ENCODE results near the gene GPC6.
A peak's percentile ranks its signal among the peaks of the same experiment; 100 is the strongest.

Gene GPC6

GRCh38 chr13:94242554-94242953 lies 1015.9 kb downstream of the GPC6 start (continued):
- TF ChIP-seq ZNF514 (tag by site-specific recombination; IDR thresholded peaks at IDR 0.05) (no peak), ZNF248 (tag by site-specific recombination; IDR thresholded peaks at IDR 0.05) (no peak), ZNF302 (tag by site-specific recombination; IDR thresholded peaks at IDR 0.05; ENCODE audit: low read depth) (no peak), ZSCAN23 (tag by site-specific recombination; IDR thresholded peaks at IDR 0.05) (no peak)

- TF ChIP-seq ZNF548 (tag by site-specific recombination; IDR thresholded peaks at IDR 0.05) (no peak), ZNF692 (tag by site-specific recombination; IDR thresholded peaks at IDR 0.05) (no peak), ZNF2 (tag by site-specific recombination; IDR thresholded peaks at IDR 0.05) (no peak), ZNF391 (tag by site-specific recombination; IDR thresholded peaks at IDR 0.05; ENCODE audit: borderline replicate concordance, low read depth) (no peak), ZNF138 (tag by site-specific recombination; IDR thresholded peaks at IDR 0.05; ENCODE audit: borderline replicate concordance) (no peak), SP3 (tag by site-specific recombination; IDR thresholded peaks at IDR 0.05) (no peak), KLF17 (tag by site-specific recombination; IDR thresholded peaks at IDR 0.05) (no peak), ZNF114 (tag by site-specific recombination; IDR thresholded peaks at IDR 0.05) (no peak)
- H3K4me1 ChIP-seq (ENCODE audit: control insufficient read depth, insufficient read depth, low read length) = no peaks in the 10 kb centered on the region
- no peaks in the 10 kb centered on the region for H3K36me3 ChIP-seq (ENCODE audit: control insufficient read depth in 2 of 2, insufficient read depth in 1 of 2, low read length in 2 of 2)
- ChIA-PET POLR2A (no interaction called here), CTCF (interaction anchor here (0.6 kb wide), 1 partner anchor 10 kb away, joined by 3 read pairs; no protein-coding TSS in a partner anchor)
- H3K9me3 ChIP-seq (ENCODE audit: control insufficient read depth, insufficient read depth, low read depth, low read length) = no peaks in the 10 kb centered on the region
- H3K4me3 ChIP-seq (ENCODE audit: low read depth, low read length) = no peak overlapping the region
- no peak overlapping the region for H3K27ac ChIP-seq (ENCODE audit: extremely low read depth, low read depth, low read length)
Measured at GRCh38 chr13:94243551-94243950, 1016.9 kb downstream of the GPC6 start.

- ChIA-PET POLR2A (no interaction called here), CTCF (interaction anchor here (0.7 kb wide), 1 partner anchor 443 kb away, joined by 5 read pairs; no protein-coding TSS in a partner anchor)
- TF ChIP-seq SETDB1 (IDR thresholded peaks at IDR 0.05; ENCODE audit: insufficient read length, low read length) = peak; percentile 88
- TF ChIP-seq ZNF530 (tag by site-specific recombination; IDR thresholded peaks at IDR 0.05; ENCODE audit: low read depth) = no peak
- no peak for TF ChIP-seq ZNF623 (tag by site-specific recombination; IDR thresholded peaks at IDR 0.05)
- TF ChIP-seq GLIS1 (tag by site-specific recombination; IDR thresholded peaks at IDR 0.05) = no peak
- TF ChIP-seq ZNF580 (tag by site-specific recombination; IDR thresholded peaks at IDR 0.05) = peak; percentile 38; the same call in 1 of the 2 replicates
- TF ChIP-seq ZNF280D (tag by site-specific recombination; IDR thresholded peaks at IDR 0.05) = peak; percentile 85; the same call in 1 of the 2 replicates
- no peak for TF ChIP-seq ZNF692 (tag by site-specific recombination; IDR thresholded peaks at IDR 0.05)
- TF ChIP-seq TRIM28 (IDR thresholded peaks at IDR 0.05; ENCODE audit: borderline replicate concordance, low read length) = peak; percentile 73
- H3K36me3 ChIP-seq (ENCODE audit: control insufficient read depth in 2 of 2, insufficient read depth in 1 of 2, low read length in 2 of 2) = no peaks in the 10 kb centered on the region
- H3K4me1 ChIP-seq (ENCODE audit: control insufficient read depth, insufficient read depth, low read length) = no peaks in the 10 kb centered on the region
- H3K4me3 ChIP-seq (ENCODE audit: low read depth, low read length) = no peak overlapping the region
- H3K9me3 ChIP-seq (ENCODE audit: control insufficient read depth, insufficient read depth, low read depth, low read length) = no peaks in the 10 kb centered on the region
- H3K27ac ChIP-seq (ENCODE audit: extremely low read depth, low read depth, low read length) = no peak overlapping the region
Measured at GRCh38 chr13:94246495-94246894, 1019.9 kb downstream of the GPC6 start.
